HG03439 (cell line): ENCODE data around the gene HAUS5.
A peak's percentile ranks its signal among the peaks of the same experiment; 100 is the strongest.
"Not testable (repeated sequence)": the region's sequence is repeated elsewhere in the genome, so short reads cannot be mapped to it uniquely, and the experiment has no call there.

Experiments used
- ATAC-seq: cut with Tn5 transposase; IDR thresholded peaks from one replicate; pipeline ENCODE4 v1.9.1; 2021; ENCODE audit warnings: mild to moderate bottlenecking, moderate library complexity; ENCODE audit not compliant: unreplicated experiment

HAUS5 gene

GRCh38 chr19:35612559-35613321 lies at the start of gene HAUS5:
Gene HAUS5, plus strand, starts transcription at chr19:35612735. Its CDS starts 60 bp downstream, at chr19:35612795.
- peak; percentile 78 for ATAC-seq

GRCh38 chr19:35562776-35563175 lies 49.8 kb upstream of the HAUS5 start:
- ATAC-seq = no peak

- ATAC-seq = no peak
Observed at GRCh38 chr19:35563207-35563829, 49.2 kb upstream of the HAUS5 start, which contains the start of gene ATP4A. Gene ATP4A, minus strand, starts transcription at chr19:35563658. Its CDS starts 29 bp downstream, at chr19:35563629.

GRCh38 chr19:35565016-35565856 lies 47.3 kb upstream of the HAUS5 start:
- ATAC-seq = no peak

- no peak for ATAC-seq
Observed at GRCh38 chr19:35566738-35567137, 45.8 kb upstream of the HAUS5 start.

- no peak for ATAC-seq
Observed at GRCh38 chr19:35569281-35569781, 43.2 kb upstream of the HAUS5 start.

- no peak for ATAC-seq
Observed at GRCh38 chr19:35571406-35571965, 41.0 kb upstream of the HAUS5 start.

GRCh38 chr19:35577918-35578317 lies 34.6 kb upstream of the HAUS5 start:
- no peak for ATAC-seq

- no peak for ATAC-seq
Observed at GRCh38 chr19:35578707-35579106, 33.8 kb upstream of the HAUS5 start.

- no peak for ATAC-seq
Observed at GRCh38 chr19:35582760-35583159, 29.8 kb upstream of the HAUS5 start.

- no peak for ATAC-seq
Observed at GRCh38 chr19:35585848-35586247, 26.7 kb upstream of the HAUS5 start, which contains the start of gene PMIS2. Gene PMIS2, plus strand, starts transcription at chr19:35586173. Its CDS starts 87 bp downstream, at chr19:35586260.

- no peak for ATAC-seq
Observed at GRCh38 chr19:35587321-35587720, 25.2 kb upstream of the HAUS5 start.

GRCh38 chr19:35590875-35591274 lies 21.7 kb upstream of the HAUS5 start:
- no peak for ATAC-seq

GRCh38 chr19:35592226-35592625 lies 20.3 kb upstream of the HAUS5 start:
- ATAC-seq = no peak

- ATAC-seq = not testable (repeated sequence)
Observed at GRCh38 chr19:35595026-35595425, 17.5 kb upstream of the HAUS5 start.

GRCh38 chr19:35595928-35596327 lies 16.6 kb upstream of the HAUS5 start:
- ATAC-seq = no peak

- ATAC-seq = peak; percentile 59
Observed at GRCh38 chr19:35596366-35596999, 16.1 kb upstream of the HAUS5 start.

- ATAC-seq = no peak
Observed at GRCh38 chr19:35601971-35602370, 10.6 kb upstream of the HAUS5 start.

- ATAC-seq = not testable (repeated sequence)
Observed at GRCh38 chr19:35604436-35604835, 8.1 kb upstream of the HAUS5 start.

- not testable (repeated sequence) for ATAC-seq
Observed at GRCh38 chr19:35607170-35607569, 5.4 kb upstream of the HAUS5 start.
